ENCODE measurements around the gene GNG3. TPM values are rescaled to one million over a fixed set of nuclear protein-coding genes. Genes with fewer than 3 reads are reported as not detected.

GNG3 gene
- total RNA-seq, 1 experiment from 2014 or later: not detected

DNA sequence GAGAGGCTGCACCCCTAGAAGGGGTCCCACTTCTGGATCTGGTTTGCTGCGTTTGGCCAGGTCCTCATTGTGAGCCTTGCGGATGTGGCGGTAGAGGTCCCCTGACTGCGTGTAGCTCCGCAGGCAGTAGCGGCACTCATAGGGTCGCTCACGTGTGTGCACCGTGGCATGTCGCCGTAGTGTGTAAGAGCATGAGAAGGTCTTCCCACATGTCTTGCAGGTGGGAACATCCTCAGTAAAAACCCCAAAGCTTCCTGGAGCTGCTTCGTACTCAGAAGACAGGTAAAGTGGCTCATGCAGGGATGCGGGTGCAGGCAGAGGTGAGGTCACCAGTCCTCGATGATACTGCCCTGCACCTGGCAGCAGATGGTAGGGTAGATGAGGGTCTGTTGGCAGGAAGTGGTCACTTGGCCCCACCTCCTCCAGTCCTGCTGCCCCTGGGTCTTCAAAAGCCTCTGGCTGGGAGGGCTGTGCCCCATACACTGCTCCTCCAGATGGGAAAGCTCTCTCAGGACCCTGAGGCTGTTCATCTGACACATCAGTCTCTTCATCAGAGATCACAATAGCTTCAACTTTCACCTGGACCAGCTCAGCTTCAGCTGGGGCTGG, 44.8 kb downstream of the GNG3 start:
- Histone ChIP-seq H3K9me3 (ENCODE audit: control insufficient read depth in 1 of 2, insufficient read depth in 1 of 2, low read depth in 1 of 2, low read length in 2 of 2) (no peaks in the 10 kb centered on the region), H3K4me1 (ENCODE audit: control insufficient read depth in 1 of 2, insufficient read depth in 2 of 2, low read length in 2 of 2) (peaks cover 4 to 18% of the 10 kb centered on the region in 2 experiments; a peak in 3 of 4 replicates), H3K27me3 (ENCODE audit: insufficient read depth, low read length) (no peaks in the 10 kb centered on the region), H3K4me2 (ENCODE audit: low read length) (no peak overlapping the region), H2AFZ (ENCODE audit: low read depth, low read length, poor library complexity, severe bottlenecking) (no peak overlapping the region), H4K20me1 (ENCODE audit: insufficient read depth) (no peaks in the 10 kb centered on the region), H3K4me3 (replicated peaks in 1 of 2; ENCODE audit: low read depth in 1 of 2, low read length in 2 of 2) (no peak overlapping the region), H3K79me2 (ENCODE audit: insufficient read depth, low read length) (no peaks in the 10 kb centered on the region; the same call in 1 of the 2 replicates), H3K9ac (ENCODE audit: low read length) (no peak overlapping the region), H3K36me3 (ENCODE audit: control insufficient read depth in 1 of 2, insufficient read depth in 2 of 2, low read length in 2 of 2) (no peaks in the 10 kb centered on the region), H3K27ac (ENCODE audit: low read depth, low read length) (no peak overlapping the region), H3K9me2 (ENCODE audit: insufficient read depth) (no peaks in the 10 kb centered on the region)
- CTCF ChIA-PET: no interaction called here
- POLR2A ChIA-PET: no interaction called here
- ATAC-seq (no peak), DNase-seq (ENCODE audit: low read depth, low spot score) (no peak)
- TF ChIP-seq POLR2AphosphoS5 (IDR thresholded peaks at IDR 0.05; ENCODE audit: low read depth, low read length) (no peak), TCF7L2 (IDR thresholded peaks at IDR 0.05; ENCODE audit: borderline replicate concordance, extremely low read depth, insufficient read depth, insufficient read length) (no peak), RAD21 (IDR thresholded peaks at IDR 0.05; ENCODE audit: low read depth) (no peak), YY1 (IDR thresholded peaks at IDR 0.05; ENCODE audit: extremely low read depth, insufficient replicate concordance, low read depth, low read length) (no peak), SIN3A (IDR thresholded peaks at IDR 0.05; ENCODE audit: low read depth) (no peak), ZNF274 (IDR thresholded peaks at IDR 0.05; ENCODE audit: low read depth, low read length) (no peak), POLR2A (IDR thresholded peaks at IDR 0.05; ENCODE audit: borderline replicate concordance, extremely low read depth, insufficient read depth, insufficient read length) (no peak), CEBPB (IDR thresholded peaks at IDR 0.05; ENCODE audit: low read depth) (no peak), CBX3 (IDR thresholded peaks at IDR 0.05; ENCODE audit: low read depth) (no peak)
- TF ChIP-seq, protein P1, sequence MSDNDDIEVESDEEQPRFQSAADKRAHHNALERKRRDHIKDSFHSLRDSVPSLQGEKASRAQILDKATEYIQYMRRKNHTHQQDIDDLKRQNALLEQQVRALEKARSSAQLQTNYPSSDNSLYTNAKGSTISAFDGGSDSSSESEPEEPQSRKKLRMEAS (IDR thresholded peaks at IDR 0.05): no peak
- no TSS peak for BruUV-seq (replicated peaks)
- RAD21 ChIA-PET (ENCODE audit: low non-redundant PET in 1 of 2, low total read pairs in 2 of 2, uncharacterized antibody in 2 of 2, unreplicated experiment in 2 of 2): no interaction called here
- intact Hi-C loops (cut with micrococcal nuclease): no loop called here

Data from HCT116 (cell line).